GM18907 (cell line): ENCODE measurements around the gene ACP1.
A peak's percentile ranks its signal among the peaks of the same experiment; 100 is the strongest.

Source experiments
- ATAC-seq: cut with Tn5 transposase; IDR thresholded peaks from one replicate; pipeline ENCODE4 v1.9.1; 2021; ENCODE audit warnings: mild to moderate bottlenecking, moderate library complexity; ENCODE audit not compliant: unreplicated experiment

Gene ACP1

DNA sequence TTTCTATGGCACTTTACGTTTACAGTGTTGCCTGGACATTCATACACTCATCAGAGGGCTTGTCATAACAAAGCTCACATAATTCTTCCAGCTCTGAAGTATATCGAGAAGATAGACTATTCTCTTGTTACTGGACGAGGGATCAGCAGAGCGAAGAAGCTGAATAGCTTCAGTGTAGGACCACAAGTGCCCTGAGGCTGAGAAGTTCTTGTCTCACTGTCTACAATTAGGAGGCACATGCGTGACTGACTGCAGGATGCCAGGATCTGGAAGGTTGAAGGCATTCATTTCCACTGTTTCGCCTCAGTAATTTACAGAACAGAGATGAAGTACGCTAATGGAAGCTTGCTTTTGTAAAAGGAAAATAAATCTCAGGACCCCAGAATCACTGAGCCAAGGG lies 10.5 kb upstream of the ACP1 start:
- no peak for ATAC-seq

DNA sequence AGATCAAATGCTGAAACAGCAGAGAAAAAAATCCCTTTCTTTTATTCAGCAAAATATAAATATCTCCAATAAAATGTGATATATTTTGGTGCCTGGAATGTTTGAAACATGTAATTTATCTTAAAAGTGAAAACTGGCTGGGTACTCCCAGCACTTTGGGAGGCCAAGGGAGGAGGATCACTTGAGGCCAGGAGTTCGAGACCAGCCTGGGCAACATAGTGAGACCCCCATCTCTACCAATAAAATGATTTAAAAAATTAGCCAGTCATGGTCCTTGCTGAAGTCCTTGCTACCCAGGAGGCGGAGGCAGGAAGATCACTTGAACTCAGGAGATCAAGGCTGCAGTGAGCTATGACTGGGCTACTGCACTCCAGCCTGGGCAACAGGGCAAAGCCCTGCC lies 9.6 kb upstream of the ACP1 start:
- no peak for ATAC-seq

DNA sequence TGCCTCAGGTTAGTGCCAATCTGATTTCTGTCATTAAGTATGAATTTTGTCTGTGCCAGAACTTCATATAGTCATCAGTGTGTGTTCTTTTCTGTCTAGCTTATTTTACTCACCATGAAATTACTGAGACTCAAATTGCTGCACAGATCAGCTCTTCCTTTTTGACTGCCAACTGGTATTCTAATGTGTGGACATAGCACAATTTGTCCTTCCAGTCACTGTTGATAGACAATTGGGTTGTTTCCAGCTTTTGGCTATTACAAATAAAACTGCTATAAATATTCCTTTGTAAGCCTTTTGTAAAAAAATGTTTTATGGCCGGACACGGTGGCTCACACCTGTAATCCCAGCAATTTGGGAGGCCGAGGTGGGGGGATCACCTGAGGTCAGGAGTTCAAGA lies 8.7 kb upstream of the ACP1 start:
- no peak for ATAC-seq

DNA sequence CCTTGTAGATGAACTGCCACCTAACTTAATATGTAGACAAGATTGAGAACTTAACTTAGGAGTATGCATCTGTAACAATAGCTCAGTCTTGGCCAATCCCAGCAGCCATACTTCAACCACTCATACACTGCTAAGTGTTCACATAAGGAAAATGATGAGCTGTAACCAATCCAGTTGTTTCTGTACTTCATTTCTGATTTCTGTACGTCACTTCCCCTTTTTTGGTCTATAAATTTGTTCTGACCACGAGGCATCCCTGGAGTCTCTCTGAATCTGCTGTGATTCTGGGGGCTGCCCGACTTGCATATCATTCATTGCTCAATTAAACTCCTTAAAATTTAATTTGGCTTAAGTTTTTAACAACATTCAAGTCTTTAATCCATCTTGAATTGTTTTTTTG lies 7.3 kb upstream of the ACP1 start:
- no peak for ATAC-seq

- no peak for ATAC-seq
These were observed 6.9 kb upstream of the ACP1 start for GRCh38 chr2:257842-258241.

DNA sequence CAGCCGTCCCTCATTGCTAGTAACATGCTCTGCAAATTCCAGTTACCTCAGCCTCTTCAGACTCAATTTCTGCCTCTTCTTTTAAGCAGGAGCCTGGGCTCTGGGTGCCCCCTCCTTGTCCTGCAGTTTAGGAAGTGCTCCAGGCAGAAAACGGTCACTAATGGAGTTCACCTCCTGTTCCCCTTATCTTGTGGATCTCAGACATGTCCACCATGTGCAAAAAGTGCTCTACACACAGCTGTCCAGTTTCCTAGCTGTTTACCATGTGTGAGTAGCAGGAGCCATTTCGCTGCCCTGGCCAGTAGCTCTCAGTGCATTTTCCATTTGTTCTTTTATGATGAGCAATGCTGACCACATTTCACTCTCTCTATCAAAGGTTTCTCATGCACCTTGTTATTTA lies 5.8 kb upstream of the ACP1 start:
- ATAC-seq = no peak

- no peak for ATAC-seq
These were observed 4.9 kb upstream of the ACP1 start for GRCh38 chr2:259789-260331.

DNA sequence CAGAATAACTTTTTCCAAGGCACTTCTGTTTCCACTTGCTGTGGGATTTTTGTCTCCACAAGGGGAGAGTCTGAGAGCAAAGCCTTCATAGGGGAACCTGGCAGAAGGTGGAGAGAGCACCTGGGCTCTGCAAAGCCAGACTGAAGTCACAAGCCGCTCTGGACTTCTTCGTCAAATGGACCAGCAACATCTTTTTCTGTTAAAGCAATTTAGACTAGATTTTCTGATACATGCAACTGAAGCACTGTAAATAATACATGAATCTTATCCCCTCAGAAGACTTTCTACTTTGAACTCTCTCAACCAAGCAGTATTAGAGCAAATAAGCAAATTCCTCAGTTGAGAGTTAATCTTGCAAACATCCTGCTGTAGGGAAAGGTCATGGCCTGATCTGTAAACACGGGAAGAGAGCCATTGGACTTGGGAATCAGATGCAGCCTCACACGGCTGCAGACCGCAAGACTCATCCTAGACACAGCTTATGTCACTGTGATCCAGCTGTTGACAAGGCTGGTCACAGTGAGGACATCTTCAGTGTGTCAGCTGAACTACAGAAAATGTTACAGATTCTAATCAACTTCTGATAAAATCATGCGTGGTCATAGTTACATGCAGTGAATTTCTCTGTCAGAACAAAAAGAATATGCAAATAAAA lies 4.1 kb upstream of the ACP1 start:
- no peak for ATAC-seq

DNA sequence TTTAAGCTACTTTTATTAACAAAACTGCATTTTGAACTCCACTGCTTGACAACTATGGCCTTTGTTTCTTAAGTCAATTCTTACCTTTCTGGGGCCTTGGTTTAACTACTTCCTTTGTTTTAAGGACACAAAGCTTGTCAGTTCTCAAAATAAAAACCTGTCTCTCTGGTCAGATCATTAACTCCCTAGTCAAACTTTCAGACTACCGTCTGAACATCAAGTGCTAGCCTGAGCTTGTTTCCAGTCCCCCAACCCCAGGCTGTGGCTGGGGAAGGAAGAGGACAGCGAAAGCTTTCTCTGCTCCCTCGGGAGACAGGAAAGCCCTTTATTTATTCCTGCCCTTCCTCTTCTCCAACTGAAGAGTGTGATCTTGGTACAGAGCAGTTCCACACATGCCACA lies 2.6 kb upstream of the ACP1 start:
- ATAC-seq = no peak

- ATAC-seq = no peak
These were observed 1.6 kb upstream of the ACP1 start for GRCh38 chr2:263022-263738.

- peak; percentile 31 for ATAC-seq
These were observed 814 bp upstream of the ACP1 start, which contains the start of gene SH3YL1 for GRCh38 chr2:263774-264492. Gene SH3YL1, minus strand, starts transcription at chr2:264032. Its CDS starts 48 bp downstream, at chr2:263984.

DNA sequence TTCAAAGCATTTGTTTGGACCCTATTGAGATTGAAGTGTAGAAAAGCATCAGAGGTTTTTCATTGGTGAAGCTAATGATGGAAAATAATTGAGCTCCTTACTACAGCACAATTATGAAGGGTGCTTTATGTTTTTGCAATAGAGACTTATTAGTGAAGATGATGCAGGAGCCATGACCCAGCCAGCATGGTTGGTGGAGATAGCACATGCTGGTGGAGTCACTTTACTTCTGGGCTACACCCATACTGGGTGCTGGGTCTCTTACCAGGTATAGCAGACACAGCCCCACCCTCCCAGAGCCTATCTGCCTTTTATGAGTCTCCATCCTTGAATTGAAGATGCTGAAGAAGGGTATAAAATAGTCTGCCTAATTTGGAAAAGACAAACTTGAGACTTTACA lies 3.6 kb downstream of the ACP1 start:
- no peak for ATAC-seq

- no peak for ATAC-seq
These were observed 4.7 kb downstream of the ACP1 start for GRCh38 chr2:269356-270030.

DNA sequence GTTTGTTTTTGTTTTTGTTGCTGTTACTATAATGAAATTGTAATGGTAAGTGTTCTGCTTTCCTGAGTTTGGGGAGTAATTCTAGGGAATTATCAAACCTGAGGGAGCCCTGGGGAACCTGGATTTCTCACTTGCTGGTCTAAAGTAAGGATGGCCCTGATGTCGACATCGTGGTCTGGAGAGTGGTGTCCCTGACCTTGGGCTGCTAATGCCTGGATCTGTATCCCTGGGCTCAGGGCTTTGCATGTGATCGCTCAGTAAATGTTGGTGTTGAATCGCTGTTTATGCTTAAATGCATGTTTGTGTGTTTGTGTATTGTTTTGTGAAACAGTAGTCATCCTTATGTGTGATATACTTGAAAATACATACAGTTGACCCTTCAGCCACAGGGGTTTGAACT lies 6.1 kb downstream of the ACP1 start:
- no peak for ATAC-seq

GRCh38 chr2:271917-272316 lies 7.2 kb downstream of the ACP1 start:
- ATAC-seq = no peak

DNA sequence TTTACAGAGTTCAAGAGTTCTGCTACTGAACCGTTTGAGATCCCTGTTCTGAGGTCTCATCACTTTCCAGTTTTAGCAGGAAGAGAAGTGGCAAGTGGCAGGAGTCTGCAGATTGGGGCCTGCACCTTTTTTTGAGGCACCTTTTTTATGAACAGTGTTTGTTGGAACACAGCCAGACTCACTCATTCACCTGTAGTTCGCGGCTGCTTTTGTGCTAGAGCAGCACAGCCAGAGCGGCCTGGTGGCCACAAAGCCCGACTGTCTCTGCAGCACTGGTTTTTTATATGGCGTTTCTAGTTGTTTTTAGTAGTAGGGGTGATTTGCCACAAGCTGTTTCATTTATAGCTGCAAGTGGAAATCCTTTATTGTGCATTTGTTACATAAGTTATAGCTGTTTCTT lies 8.6 kb downstream of the ACP1 start:
- no peak for ATAC-seq

DNA sequence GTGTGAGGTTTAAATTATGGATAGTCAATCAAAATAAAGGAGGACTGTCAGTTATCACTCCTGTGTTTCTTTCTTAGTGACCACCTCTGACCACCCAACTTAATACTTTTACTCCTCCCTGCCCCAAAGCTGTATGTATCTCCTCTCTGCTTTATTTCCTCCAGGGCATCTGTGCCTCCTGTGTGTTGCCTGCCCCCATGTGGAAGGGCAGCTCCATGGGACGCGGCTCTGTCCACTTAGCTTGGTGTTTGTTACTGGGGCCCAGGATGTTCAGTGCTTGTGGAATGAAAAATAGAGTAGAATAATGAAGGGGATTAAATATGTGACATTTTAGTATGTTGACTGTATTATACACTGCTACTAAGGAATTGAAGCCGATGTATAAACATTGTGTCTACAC lies 9.8 kb downstream of the ACP1 start:
- ATAC-seq = no peak

GRCh38 chr2:275466-275865 lies 10.7 kb downstream of the ACP1 start:
- peak; percentile 92 for ATAC-seq

DNA sequence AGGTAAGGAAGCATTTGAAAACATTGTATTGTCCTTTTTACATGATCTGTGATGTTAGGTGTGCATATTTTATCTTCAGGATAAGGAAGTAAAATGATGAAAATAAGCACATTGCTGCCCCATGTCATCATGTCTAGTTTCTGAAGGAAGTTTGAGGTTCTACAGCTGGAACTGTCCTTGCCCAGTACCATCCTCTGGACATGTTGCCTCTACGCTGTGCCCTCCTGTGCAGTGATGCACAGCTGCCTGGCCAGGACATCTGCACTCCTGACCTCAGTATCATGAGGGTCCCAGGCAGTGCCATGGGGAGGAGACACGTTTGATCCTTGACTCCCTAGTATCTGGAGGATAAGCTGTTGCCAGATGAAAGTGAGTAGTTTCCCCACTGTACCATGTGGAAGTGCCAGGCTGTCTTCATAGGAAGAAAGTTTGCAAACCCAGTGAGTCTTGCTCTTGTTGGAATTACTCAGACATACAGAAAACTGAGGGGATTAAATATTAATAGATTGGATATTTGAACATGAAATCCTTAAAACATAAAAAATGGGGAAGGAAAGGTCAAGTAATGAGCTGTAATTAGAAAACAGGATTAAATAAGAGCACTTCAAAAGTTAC lies 13.7 kb downstream of the ACP1 start:
- ATAC-seq = no peak

DNA sequence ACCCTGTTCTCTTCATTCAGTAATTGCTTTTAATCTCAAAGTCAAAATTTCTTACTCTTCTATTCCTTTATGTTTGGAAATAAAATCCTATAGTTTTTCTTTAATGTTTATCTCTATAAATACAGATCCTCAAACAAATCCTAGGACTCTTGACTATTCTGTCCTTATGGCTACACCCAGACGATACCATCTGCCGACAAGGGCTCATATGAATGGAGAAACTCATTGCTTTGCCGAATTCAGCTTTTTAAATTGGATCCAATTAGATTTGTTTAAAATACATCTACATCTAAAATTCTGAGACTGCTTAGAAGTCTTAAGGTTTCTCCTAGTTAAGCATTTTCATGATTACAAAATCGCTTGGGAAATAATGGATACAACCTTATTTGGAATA lies 14.2 kb downstream of the ACP1 start:
- no peak for ATAC-seq

DNA sequence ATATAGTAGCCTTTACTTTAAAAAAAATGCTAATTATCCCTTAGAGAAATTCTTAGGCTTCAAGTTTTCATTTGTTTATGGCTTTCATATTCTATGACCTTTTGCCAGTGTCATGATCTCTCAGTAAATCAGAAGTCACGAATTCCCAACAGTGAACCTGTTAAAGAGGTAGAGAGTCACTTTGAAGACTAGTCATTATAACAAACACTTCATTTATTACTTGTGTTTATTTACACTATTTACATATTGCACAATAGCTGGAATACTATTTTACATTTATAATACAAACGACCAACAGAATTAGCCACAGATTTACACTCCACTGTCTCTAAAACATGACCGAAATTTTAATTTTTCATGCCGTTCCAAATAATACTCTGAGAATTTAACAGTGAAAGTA lies 14.6 kb downstream of the ACP1 start:
- ATAC-seq = no peak
